Smooth muscle cell (in vitro differentiated cells): ENCODE data around the gene STOML1. TPM values are rescaled to one million over a fixed set of nuclear protein-coding genes. Genes with fewer than 3 reads are reported as not detected.

Experiments
- DNase-seq: peaks from one replicate; lab custom pipeline; 2025; ENCODE audit not compliant: unreplicated experiment; lab: John Stamatoyannopoulos, UW
- H2AFZ ChIP-seq: fragments of 200-600 bp; sonication (generic); 2 replicates; pipeline ENCODE4 v1.6.0; 2016; ENCODE audit warnings: antibody characterized with exemption, low read depth, mild to moderate bottlenecking
- H3F3A ChIP-seq: fragments of 200-600 bp; sonication (generic); 2 replicates; pipeline ENCODE4 v1.6.0; 2017; ENCODE audit warnings: antibody characterized with exemption, low read depth
- H3K27ac ChIP-seq: fragments of 200-600 bp; sonication (generic); 2 replicates; pipeline ENCODE4 v1.5.1; 2016; ENCODE audit warnings: low read depth, mild to moderate bottlenecking
- H3K27me3 ChIP-seq: fragments of 200-600 bp; sonication (generic); 2 replicates; pipeline ENCODE4 v1.6.1; 2016; ENCODE audit warnings: low read depth, mild to moderate bottlenecking
- H3K36me3 ChIP-seq: fragments of 200-600 bp; sonication (generic); 2 replicates; pipeline ENCODE4 v1.5.1; 2016; ENCODE audit warnings: low read depth
- H3K4me1 ChIP-seq: fragments of 200-600 bp; sonication (generic); 2 replicates; pipeline ENCODE4 v1.5.1; 2016; ENCODE audit warnings: low read depth
- H3K4me2 ChIP-seq: fragments of 200-600 bp; sonication (generic); 2 replicates; pipeline ENCODE4 v1.6.0; 2016; ENCODE audit warnings: mild to moderate bottlenecking
- H3K4me3 ChIP-seq: fragments of 200-600 bp; sonication (generic); 2 replicates; pipeline ENCODE4 v1.5.1; 2016; ENCODE audit warnings: mild to moderate bottlenecking
- H3K79me2 ChIP-seq: fragments of 200-600 bp; sonication (generic); 2 replicates; pipeline ENCODE4 v1.6.0; 2016; ENCODE audit warnings: low read depth, mild to moderate bottlenecking
- H3K9ac ChIP-seq: fragments of 200-600 bp; sonication (generic); 2 replicates; pipeline ENCODE4 v1.6.0; 2016; ENCODE audit warnings: low read depth
- H3K9me3 ChIP-seq: fragments of 200-600 bp; sonication (generic); replicated peaks from 2 replicates; pipeline ENCODE4 v1.5.1; 2016; ENCODE audit warnings: low read depth
- H4K20me1 ChIP-seq: fragments of 200-600 bp; sonication (generic); 2 replicates; pipeline ENCODE4 v1.6.0; 2016; ENCODE audit warnings: low read depth
- WGBS: methylation state at CpG from one replicate; pipeline ENCODE4 v1.1.7; 2016; ENCODE audit warnings: low lambda C conversion rate; 5-methylcytosine and 5-hydroxymethylcytosine counted together
- polyA plus RNA-seq: library from polyadenylated mRNA; unstranded; fragments of >200 nt; fragmentation: Nextera tagmentation; extraction: Ambion mirVana; gene quantifications from 2 replicates; pipeline ENCODE4 v1.2.1, GENCODE V29; 2016
- total RNA-seq: library from RNA; depleted of rRNA; stranded (reverse); fragments of >200 nt; gene quantifications from 2 replicates; pipeline ENCODE4 v1.2.3, GENCODE V29; 2014
- TF ChIP-seq, protein P1 (sequence below): fragments of 200-600 bp; sonication (generic); IDR thresholded peaks from 2 replicates; pipeline ENCODE4 v1.5.1; 2017; ENCODE audit warnings: borderline replicate concordance, mild to moderate bottlenecking, antibody characterized with exemption; ENCODE audit not compliant: insufficient read depth, poor library complexity, severe bottlenecking

STOML1 gene
- total and polyA plus RNA-seq, 2 experiments from 2014 or later, result 12.4 to 27.5 TPM

DNA sequence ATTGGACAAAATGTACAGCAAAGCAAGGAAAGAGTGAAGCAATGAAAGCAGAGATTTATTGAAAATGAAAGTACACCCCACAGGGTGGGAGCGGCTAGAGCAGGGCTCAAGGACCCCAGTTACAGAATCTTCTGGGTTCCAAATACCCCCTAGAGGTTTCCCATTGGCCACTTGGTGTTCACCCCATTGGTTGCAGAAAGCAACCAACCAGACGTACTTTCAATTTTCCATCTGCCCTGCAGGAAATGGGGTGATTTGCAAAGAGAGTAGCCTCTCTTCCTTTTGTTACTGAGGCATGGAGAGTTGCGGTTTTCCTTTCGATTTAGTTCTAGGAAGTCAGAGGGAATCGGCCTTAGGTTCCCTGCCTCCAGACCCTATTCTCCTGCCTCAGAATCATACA, 4.8 kb upstream of the STOML1 start:
- H3K4me3 ChIP-seq, result peak overlapping the region; percentile 9
- H3K79me2 ChIP-seq, result peaks cover 72% of the 10 kb centered on the region
- WGBS, result 90% methylated on average over 5 of the region's 5 CpGs
- H3K36me3 ChIP-seq, result peaks cover 4% of the 10 kb centered on the region
- peaks cover 65% of the 10 kb centered on the region for H4K20me1 ChIP-seq
- no peak overlapping the region for H3K9ac ChIP-seq
- H3K27ac ChIP-seq, result no peak overlapping the region
- no peak overlapping the region for H2AFZ ChIP-seq
- TF ChIP-seq, protein P1, sequence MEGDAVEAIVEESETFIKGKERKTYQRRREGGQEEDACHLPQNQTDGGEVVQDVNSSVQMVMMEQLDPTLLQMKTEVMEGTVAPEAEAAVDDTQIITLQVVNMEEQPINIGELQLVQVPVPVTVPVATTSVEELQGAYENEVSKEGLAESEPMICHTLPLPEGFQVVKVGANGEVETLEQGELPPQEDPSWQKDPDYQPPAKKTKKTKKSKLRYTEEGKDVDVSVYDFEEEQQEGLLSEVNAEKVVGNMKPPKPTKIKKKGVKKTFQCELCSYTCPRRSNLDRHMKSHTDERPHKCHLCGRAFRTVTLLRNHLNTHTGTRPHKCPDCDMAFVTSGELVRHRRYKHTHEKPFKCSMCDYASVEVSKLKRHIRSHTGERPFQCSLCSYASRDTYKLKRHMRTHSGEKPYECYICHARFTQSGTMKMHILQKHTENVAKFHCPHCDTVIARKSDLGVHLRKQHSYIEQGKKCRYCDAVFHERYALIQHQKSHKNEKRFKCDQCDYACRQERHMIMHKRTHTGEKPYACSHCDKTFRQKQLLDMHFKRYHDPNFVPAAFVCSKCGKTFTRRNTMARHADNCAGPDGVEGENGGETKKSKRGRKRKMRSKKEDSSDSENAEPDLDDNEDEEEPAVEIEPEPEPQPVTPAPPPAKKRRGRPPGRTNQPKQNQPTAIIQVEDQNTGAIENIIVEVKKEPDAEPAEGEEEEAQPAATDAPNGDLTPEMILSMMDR, result no peak
- peaks cover 15% of the 10 kb centered on the region for H3K4me1 ChIP-seq
- no peak for DNase-seq
- H3K9me3 ChIP-seq, result no peaks in the 10 kb centered on the region
- H3F3A ChIP-seq, result no peaks in the 10 kb centered on the region
- no peaks in the 10 kb centered on the region for H3K27me3 ChIP-seq
- H3K4me2 ChIP-seq, result peak overlapping the region; percentile 100

DNA sequence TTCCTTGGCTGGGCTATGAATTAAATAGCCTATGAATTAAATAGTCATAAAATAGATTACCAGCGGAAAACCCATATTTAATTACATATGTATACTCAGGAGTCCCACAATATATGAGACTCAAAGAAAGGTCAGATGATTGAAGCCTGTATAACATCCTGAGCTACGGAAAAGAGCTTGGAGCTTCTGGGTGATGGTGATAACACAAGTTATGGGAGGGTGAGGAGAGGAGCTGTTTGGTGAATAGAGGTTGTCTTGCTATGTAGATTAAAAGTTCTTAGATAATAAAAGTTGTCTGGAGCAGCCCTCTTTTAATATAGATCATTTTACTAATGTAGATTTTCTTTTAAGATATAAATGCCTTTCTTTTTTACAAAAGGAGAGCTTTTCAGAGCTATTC, 4.2 kb upstream of the STOML1 start:
- Histone ChIP-seq H3K27ac (no peak overlapping the region), H3K4me2 (peak overlapping the region; percentile 100), H3K4me1 (peaks cover 19% of the 10 kb centered on the region), H3F3A (no peaks in the 10 kb centered on the region), H3K27me3 (no peaks in the 10 kb centered on the region), H3K4me3 (peak overlapping the region; percentile 100), H3K9me3 (no peaks in the 10 kb centered on the region), H3K9ac (no peak overlapping the region), H3K36me3 (peaks cover 4% of the 10 kb centered on the region), H3K79me2 (peaks cover 65% of the 10 kb centered on the region), H2AFZ (no peak overlapping the region), H4K20me1 (peaks cover 58% of the 10 kb centered on the region)
- TF ChIP-seq, protein P1, result no peak
- DNase-seq, result no peak
- 89% methylated on average over 2 of the region's 2 CpGs for WGBS

DNA sequence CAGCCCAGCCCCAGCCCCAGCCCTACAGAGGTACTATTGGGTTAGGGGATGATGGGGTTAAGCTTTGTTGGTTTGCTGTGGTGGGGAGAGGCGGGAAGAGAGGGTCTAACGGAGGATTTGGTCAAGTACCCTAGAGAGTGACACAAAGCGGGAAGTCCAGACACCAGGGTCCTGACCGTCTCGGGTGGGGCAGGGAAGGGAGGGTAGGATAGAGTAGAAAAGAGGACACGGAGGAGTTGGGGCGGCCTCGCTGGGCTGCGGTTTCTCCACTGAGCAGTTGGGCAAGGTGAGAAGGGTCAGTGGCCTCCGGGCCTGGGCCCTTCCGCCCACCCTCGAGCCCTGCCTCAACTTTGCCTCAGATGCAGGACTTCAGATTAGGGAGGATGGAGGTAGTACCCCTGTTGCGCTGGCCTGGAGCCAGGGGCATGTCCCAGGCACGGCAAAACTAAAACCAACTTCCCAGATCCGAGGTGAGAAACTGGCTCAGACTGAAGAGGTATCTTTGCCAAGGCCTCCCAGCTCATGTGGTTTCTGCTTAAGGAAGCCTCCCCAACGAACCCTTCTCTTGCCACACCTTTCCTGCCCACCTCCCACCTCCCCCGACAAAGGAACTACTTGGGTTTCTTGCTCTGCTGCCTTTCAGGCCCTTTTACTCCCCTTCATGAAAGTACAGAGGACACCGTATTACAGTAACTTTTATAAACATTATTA, 3.0 kb upstream of the STOML1 start:
- peak overlapping the region; percentile 100 for H3K4me3 ChIP-seq
- no peaks in the 10 kb centered on the region for H3F3A ChIP-seq
- H3K9ac ChIP-seq, result peak overlapping the region; percentile 87
- H3K9me3 ChIP-seq, result no peaks in the 10 kb centered on the region
- H3K27ac ChIP-seq, result peak overlapping the region; percentile 66
- peaks cover 20% of the 10 kb centered on the region for H3K4me1 ChIP-seq
- WGBS, result 5% methylated on average over 14 of the region's 18 CpGs
- H3K79me2 ChIP-seq, result peaks cover 58% of the 10 kb centered on the region
- H3K27me3 ChIP-seq, result no peaks in the 10 kb centered on the region
- TF ChIP-seq, protein P1, result no peak
- no peak for DNase-seq
- peak overlapping the region; percentile 91 for H2AFZ ChIP-seq
- H3K36me3 ChIP-seq, result peaks cover 4% of the 10 kb centered on the region
- H3K4me2 ChIP-seq, result peak overlapping the region; percentile 100
- H4K20me1 ChIP-seq, result peaks cover 46% of the 10 kb centered on the region
